Type B pancreatic cell (in vitro differentiated cells): ENCODE measurements around the gene TLL1. TPM values are rescaled to one million over a fixed set of nuclear protein-coding genes. Genes with fewer than 3 reads are reported as not detected.

Experiments
- DNase-seq: peaks from one replicate; pipeline ENCODE4 v3.0.0; 2021; ENCODE audit warnings: mixed read lengths; ENCODE audit not compliant: unreplicated experiment; ENCODE audit errors: extremely low spot score
- H3K27ac Mint-ChIP-seq: 2 replicates; pipeline ENCODE4 v1.8.0; 2021; ENCODE audit warnings: mild to moderate bottlenecking, mixed read lengths
- H3K27me3 Mint-ChIP-seq: 2 replicates; pipeline ENCODE4 v1.8.0; 2021; ENCODE audit warnings: mixed read lengths
- H3K36me3 Mint-ChIP-seq: 2 replicates; pipeline ENCODE4 v1.8.0; 2021; ENCODE audit warnings: mixed read lengths
- H3K4me1 Mint-ChIP-seq: one replicate; pipeline ENCODE4 v1.8.0; 2021; ENCODE audit warnings: mixed read lengths; ENCODE audit not compliant: unreplicated experiment
- H3K4me3 Mint-ChIP-seq: 2 replicates; pipeline ENCODE4 v1.8.0; 2021; ENCODE audit warnings: mild to moderate bottlenecking, mixed read lengths
- H3K9me3 Mint-ChIP-seq: 2 replicates; pipeline ENCODE4 v1.8.0; 2021; ENCODE audit warnings: mixed read lengths
- CTCF ChIP-seq: fragments of 200-600 bp; sonication (generic); conservative IDR thresholded peaks from 2 replicates; pipeline ENCODE4 v1.5.0; 2021; ENCODE audit warnings: antibody characterized with exemption, mild to moderate bottlenecking
- total RNA-seq: library from RNA; stranded (reverse); gene quantifications from 2 replicates; pipeline ENCODE4 v1.2.1, GENCODE V29; 2021; ENCODE audit warnings: low replicate concordance

The TLL1 gene
- total RNA-seq, 1 donor from 2014 or later: 2.0 TPM

DNA sequence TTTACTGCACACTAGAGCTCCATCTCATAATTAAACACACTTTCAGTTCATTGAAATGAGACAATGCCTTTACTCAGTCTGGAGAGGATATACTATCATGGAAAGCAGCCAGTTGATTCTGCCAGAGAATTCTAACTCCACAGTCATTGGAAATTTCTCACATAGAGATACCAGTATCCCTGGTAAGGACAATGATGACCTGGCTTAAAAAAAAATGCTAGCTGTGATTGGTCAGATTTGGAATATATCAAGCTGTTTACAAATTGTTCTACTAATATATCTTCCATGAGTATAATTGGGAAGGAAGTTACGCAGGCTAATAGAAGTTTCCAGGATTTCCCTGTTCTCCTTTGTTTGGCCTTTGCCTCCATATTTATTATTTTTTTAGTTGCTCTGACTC, 34.5 kb upstream of the TLL1 start:
- H3K9me3 Mint-ChIP-seq: no peaks in the 10 kb centered on the region
- no peaks in the 10 kb centered on the region for H3K36me3 Mint-ChIP-seq

GRCh38 chr4:165839615-165840333, 33.3 kb upstream of the TLL1 start:
- Mint-ChIP-seq H3K4me3 (no peak overlapping the region), H3K27me3 (no peaks in the 10 kb centered on the region), H3K9me3 (no peaks in the 10 kb centered on the region), H3K4me1 (no peaks in the 10 kb centered on the region), H3K27ac (no peak overlapping the region), H3K36me3 (no peaks in the 10 kb centered on the region)
- no peak for TF ChIP-seq CTCF
- DNase-seq: no peak

More for the DNA sequence above, 34.5 kb upstream of the TLL1 start:
- no peaks in the 10 kb centered on the region for H3K4me1 Mint-ChIP-seq
- no peak for DNase-seq
- H3K27ac Mint-ChIP-seq: no peak overlapping the region
- no peak overlapping the region for H3K4me3 Mint-ChIP-seq
- TF ChIP-seq CTCF: no peak
- no peaks in the 10 kb centered on the region for H3K27me3 Mint-ChIP-seq

GRCh38 chr4:165842684-165843083, 30.4 kb upstream of the TLL1 start:
- no peaks in the 10 kb centered on the region for H3K4me1 Mint-ChIP-seq
- no peaks in the 10 kb centered on the region for H3K27me3 Mint-ChIP-seq
- no peak for DNase-seq
- H3K36me3 Mint-ChIP-seq: no peaks in the 10 kb centered on the region
- no peaks in the 10 kb centered on the region for H3K9me3 Mint-ChIP-seq
- TF ChIP-seq CTCF: no peak
- H3K27ac Mint-ChIP-seq: no peak overlapping the region
- no peak overlapping the region for H3K4me3 Mint-ChIP-seq

GRCh38 chr4:165844161-165844560, 28.9 kb upstream of the TLL1 start:
- H3K4me3 Mint-ChIP-seq: no peak overlapping the region
- H3K27me3 Mint-ChIP-seq: no peaks in the 10 kb centered on the region
- H3K36me3 Mint-ChIP-seq: no peaks in the 10 kb centered on the region
- no peak for TF ChIP-seq CTCF
- no peak overlapping the region for H3K27ac Mint-ChIP-seq
- H3K9me3 Mint-ChIP-seq: no peaks in the 10 kb centered on the region
- DNase-seq: no peak
- H3K4me1 Mint-ChIP-seq: no peaks in the 10 kb centered on the region

DNA sequence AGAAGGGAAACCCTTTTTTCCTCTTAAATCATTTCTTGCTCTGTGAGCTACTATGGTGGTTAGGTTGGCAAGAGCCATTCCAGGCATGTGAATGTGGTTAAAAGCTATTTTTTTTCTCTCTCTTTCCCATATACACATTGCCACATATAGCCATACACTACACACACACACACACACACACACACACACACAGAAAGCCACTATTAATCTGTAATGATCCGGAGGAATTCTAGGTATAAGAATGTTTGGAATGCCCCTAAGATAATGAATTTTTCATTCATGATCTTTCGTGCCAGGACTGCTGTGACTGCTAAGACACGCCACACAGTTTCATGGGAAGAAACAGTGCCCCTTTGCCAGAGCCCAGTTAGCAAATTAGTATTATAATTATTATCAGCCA, 21.8 kb upstream of the TLL1 start:
- TF ChIP-seq CTCF: no peak
- Mint-ChIP-seq H3K4me3 (no peak overlapping the region), H3K9me3 (no peaks in the 10 kb centered on the region), H3K36me3 (no peaks in the 10 kb centered on the region), H3K27me3 (no peaks in the 10 kb centered on the region), H3K27ac (no peak overlapping the region), H3K4me1 (no peaks in the 10 kb centered on the region)
- no peak for DNase-seq
